Astrocyte (in vitro differentiated cells and primary cell): Measurements from ENCODE around the gene EPHB4. TPM values are rescaled to one million over a fixed set of nuclear protein-coding genes. Genes with fewer than 3 reads are reported as not detected.
"Not testable (repeated sequence)": the region's sequence is repeated elsewhere in the genome, so short reads cannot be mapped to it uniquely, and the experiment has no call there.

Experiments
- DNase-seq: peaks from one replicate; pipeline ENCODE4 v3.0.0-alpha.2; 2010; ENCODE audit warnings: low read depth
- FAIRE-seq: peaks from 2 replicates; lab custom pipeline; 2011; peaks lifted over from hg19 to GRCh38; lab: Jason Lieb, UNC
- H2AFZ ChIP-seq: 2 replicates; pipeline ENCODE4 v1.6.0; 2012; ENCODE audit warnings: low read depth, low read length, inconsistent platforms
- H3K27ac ChIP-seq: 2 replicates; pipeline ENCODE4 v1.5.1; 2011; ENCODE audit warnings: low read depth, low read length, inconsistent platforms
- H3K27me3 ChIP-seq: 2 replicates; pipeline ENCODE4 v1.6.0; 2011; ENCODE audit warnings: low read length, inconsistent platforms; ENCODE audit not compliant: insufficient read depth
- H3K36me3 ChIP-seq: 2 replicates; pipeline ENCODE4 v1.5.1; 2011; ENCODE audit warnings: low read length, inconsistent platforms; ENCODE audit not compliant: insufficient read depth
- H3K4me1 ChIP-seq: 2 replicates; pipeline ENCODE4 v1.5.1; 2011; ENCODE audit warnings: low read length, inconsistent platforms; ENCODE audit not compliant: insufficient read depth
- H3K4me2 ChIP-seq: 2 replicates; pipeline ENCODE4 v1.6.0; 2012; ENCODE audit warnings: low read length, inconsistent platforms
- H3K4me3 ChIP-seq: 2 replicates; pipeline ENCODE4 v1.5.1; 2011; ENCODE audit warnings: low read depth, mild to moderate bottlenecking, low read length, inconsistent platforms; ENCODE audit not compliant: insufficient read depth
- H3K79me2 ChIP-seq: 2 replicates; pipeline ENCODE4 v1.6.0; 2012; ENCODE audit warnings: mild to moderate bottlenecking, low read length, inconsistent platforms; ENCODE audit not compliant: insufficient read depth
- H3K9ac ChIP-seq: 2 replicates; pipeline ENCODE4 v1.6.0; 2012; ENCODE audit warnings: mild to moderate bottlenecking, low read length, inconsistent platforms
- H3K9me3 ChIP-seq: 2 replicates; pipeline ENCODE4 v1.5.1; 2012; ENCODE audit warnings: low read depth, mild to moderate bottlenecking, low read length, inconsistent platforms; ENCODE audit not compliant: insufficient read depth
- H4K20me1 ChIP-seq: 2 replicates; pipeline ENCODE4 v1.6.0; 2012; ENCODE audit warnings: low read length, inconsistent platforms; ENCODE audit not compliant: insufficient read depth
- H3K27ac Mint-ChIP-seq: one replicate; pipeline ENCODE4 v1.8.0; 2021; ENCODE audit warnings: mild to moderate bottlenecking, mixed read lengths; ENCODE audit not compliant: unreplicated experiment
- H3K27me3 Mint-ChIP-seq: one replicate; pipeline ENCODE4 v1.8.0; 2021; ENCODE audit warnings: low read depth, mixed read lengths; ENCODE audit not compliant: unreplicated experiment
- H3K36me3 Mint-ChIP-seq: one replicate; pipeline ENCODE4 v1.8.0; 2021; ENCODE audit warnings: low read depth, mixed read lengths; ENCODE audit not compliant: unreplicated experiment
- H3K4me1 Mint-ChIP-seq: one replicate; pipeline ENCODE4 v1.8.0; 2021; ENCODE audit warnings: low read depth, mixed read lengths; ENCODE audit not compliant: unreplicated experiment
- H3K4me3 Mint-ChIP-seq: one replicate; pipeline ENCODE4 v1.8.0; 2021; ENCODE audit warnings: mild to moderate bottlenecking, moderate library complexity, mixed read lengths; ENCODE audit not compliant: unreplicated experiment
- H3K9me3 Mint-ChIP-seq: one replicate; pipeline ENCODE4 v1.8.0; 2021; ENCODE audit warnings: mild to moderate bottlenecking, mixed read lengths; ENCODE audit not compliant: unreplicated experiment
- EZH2 ChIP-seq: IDR thresholded peaks from 2 replicates; pipeline ENCODE4 v1.6.1; 2012; ENCODE audit warnings: mild to moderate bottlenecking, low read length, inconsistent platforms; ENCODE audit not compliant: insufficient read depth
- total RNA-seq: library from RNA; stranded (reverse); gene quantifications from 2 replicates; pipeline ENCODE4 v1.2.1, GENCODE V29; 2021
- TF ChIP-seq, protein P1 (sequence below): IDR thresholded peaks from 2 replicates; pipeline ENCODE4 v1.5.1; 2011; ENCODE audit warnings: low read depth, mild to moderate bottlenecking, inconsistent platforms, low read length, moderate library complexity; ENCODE audit not compliant: insufficient read depth

The EPHB4 gene
- total RNA-seq, 1 donor from 2014 or later = 73.6 TPM

DNA sequence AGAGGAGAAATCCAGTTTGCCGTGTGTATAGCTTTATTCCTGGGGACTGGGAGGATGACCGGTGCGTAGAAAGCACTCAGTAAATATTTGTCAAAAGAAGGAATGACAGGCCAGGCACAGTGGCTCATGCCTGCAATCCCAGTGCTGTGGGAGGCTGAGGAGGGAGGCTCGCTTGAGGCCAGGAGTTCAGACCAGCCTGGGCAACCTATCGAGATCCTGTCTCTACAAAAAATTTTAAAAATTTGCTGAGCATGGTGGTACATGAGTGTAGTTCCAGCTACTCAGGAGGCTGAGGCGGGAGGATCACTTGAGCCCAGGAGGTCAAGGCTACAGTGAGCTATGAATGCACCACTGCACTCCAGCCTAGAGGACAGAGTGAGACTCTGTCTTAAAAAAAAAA is 15.8 kb downstream of the EPHB4 start:
- H3K36me3 ChIP-seq = peaks cover 38% of the 10 kb centered on the region
- peaks cover 31% of the 10 kb centered on the region for H3K36me3 Mint-ChIP-seq
- no peak overlapping the region for H3K4me3 ChIP-seq

DNA sequence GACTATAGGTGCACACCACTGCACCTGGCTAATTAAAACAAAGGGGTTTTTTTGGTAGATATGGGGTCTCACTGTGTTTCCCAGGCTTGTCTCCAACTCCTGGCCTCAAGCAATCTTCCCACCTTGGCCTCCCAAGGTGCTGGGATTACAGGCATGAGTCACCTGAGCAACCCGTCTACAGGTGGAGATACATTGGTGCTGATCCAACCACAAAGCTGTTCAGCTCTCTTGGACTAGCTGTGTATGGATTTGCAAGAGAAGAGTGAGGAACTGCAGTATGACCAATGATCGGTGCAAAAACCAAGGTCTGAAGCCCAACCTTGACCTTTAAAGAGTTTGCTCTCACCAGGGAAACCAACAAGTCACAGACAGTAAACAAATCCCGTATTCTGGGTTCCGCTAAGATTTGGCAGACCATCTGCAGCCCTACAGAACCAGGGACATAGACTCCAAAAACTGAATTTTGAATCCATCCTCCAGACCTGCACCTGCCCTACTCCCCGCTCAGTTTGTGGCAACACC is 18.9 kb downstream of the EPHB4 start:
- Mint-ChIP-seq H3K9me3 (no peaks in the 10 kb centered on the region), H3K27me3 (no peaks in the 10 kb centered on the region), H3K27ac (no peak overlapping the region), H3K4me1 (peaks cover 8% of the 10 kb centered on the region), H3K4me3 (no peak overlapping the region), H3K36me3 (peaks cover 40% of the 10 kb centered on the region)
- Histone ChIP-seq H3K4me1 (peaks cover 5% of the 10 kb centered on the region), H2AFZ (no peak overlapping the region), H4K20me1 (peaks cover 26% of the 10 kb centered on the region), H3K9me3 (no peaks in the 10 kb centered on the region), H3K79me2 (no peaks in the 10 kb centered on the region), H3K4me3 (no peak overlapping the region), H3K9ac (no peak overlapping the region), H3K36me3 (peaks cover 32% of the 10 kb centered on the region), H3K27me3 (no peaks in the 10 kb centered on the region), H3K27ac (no peak overlapping the region), H3K4me2 (no peak overlapping the region)
- TF ChIP-seq, protein P1, sequence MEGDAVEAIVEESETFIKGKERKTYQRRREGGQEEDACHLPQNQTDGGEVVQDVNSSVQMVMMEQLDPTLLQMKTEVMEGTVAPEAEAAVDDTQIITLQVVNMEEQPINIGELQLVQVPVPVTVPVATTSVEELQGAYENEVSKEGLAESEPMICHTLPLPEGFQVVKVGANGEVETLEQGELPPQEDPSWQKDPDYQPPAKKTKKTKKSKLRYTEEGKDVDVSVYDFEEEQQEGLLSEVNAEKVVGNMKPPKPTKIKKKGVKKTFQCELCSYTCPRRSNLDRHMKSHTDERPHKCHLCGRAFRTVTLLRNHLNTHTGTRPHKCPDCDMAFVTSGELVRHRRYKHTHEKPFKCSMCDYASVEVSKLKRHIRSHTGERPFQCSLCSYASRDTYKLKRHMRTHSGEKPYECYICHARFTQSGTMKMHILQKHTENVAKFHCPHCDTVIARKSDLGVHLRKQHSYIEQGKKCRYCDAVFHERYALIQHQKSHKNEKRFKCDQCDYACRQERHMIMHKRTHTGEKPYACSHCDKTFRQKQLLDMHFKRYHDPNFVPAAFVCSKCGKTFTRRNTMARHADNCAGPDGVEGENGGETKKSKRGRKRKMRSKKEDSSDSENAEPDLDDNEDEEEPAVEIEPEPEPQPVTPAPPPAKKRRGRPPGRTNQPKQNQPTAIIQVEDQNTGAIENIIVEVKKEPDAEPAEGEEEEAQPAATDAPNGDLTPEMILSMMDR = no peak
- no peak for TF ChIP-seq EZH2
- DNase-seq = no peak
- FAIRE-seq = no peak

More for the DNA sequence above, 15.8 kb downstream of the EPHB4 start:
- Histone ChIP-seq H4K20me1 (peaks cover 27% of the 10 kb centered on the region), H3K27me3 (no peaks in the 10 kb centered on the region), H2AFZ (no peak overlapping the region), H3K4me1 (no peaks in the 10 kb centered on the region), H3K9me3 (no peaks in the 10 kb centered on the region), H3K27ac (no peak overlapping the region), H3K9ac (no peak overlapping the region), H3K79me2 (no peaks in the 10 kb centered on the region), H3K4me2 (no peak overlapping the region)
- Mint-ChIP-seq H3K4me1 (no peaks in the 10 kb centered on the region), H3K9me3 (no peaks in the 10 kb centered on the region), H3K4me3 (no peak overlapping the region), H3K27me3 (no peaks in the 10 kb centered on the region), H3K27ac (no peak overlapping the region)
- TF ChIP-seq, protein P1 = no peak
- no peak for TF ChIP-seq EZH2
- DNase-seq (no peak), FAIRE-seq (no peak)

DNA sequence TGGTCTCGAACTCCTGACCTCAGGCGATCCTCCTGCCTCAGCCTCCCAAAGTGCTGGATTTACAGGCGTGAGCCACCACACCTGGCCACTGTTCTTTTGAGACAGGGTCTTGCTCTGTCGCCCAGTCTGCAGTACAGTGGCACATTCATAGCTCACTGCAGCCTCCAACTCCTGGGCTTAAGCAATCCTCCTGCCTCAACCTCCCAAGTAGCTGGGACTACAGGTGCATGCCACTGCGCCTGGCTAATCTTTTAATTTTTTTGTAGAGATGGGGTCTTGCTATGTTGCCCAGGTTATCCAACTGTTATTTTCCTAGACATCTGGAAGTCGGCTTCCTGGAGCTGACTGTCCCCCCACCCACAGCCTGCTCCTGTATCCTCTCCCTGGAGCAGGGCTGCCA is 20.4 kb downstream of the EPHB4 start:
- not testable (repeated sequence) for H3K9ac ChIP-seq, H3K27ac Mint-ChIP-seq, H3K9me3 ChIP-seq, H3K27ac ChIP-seq, H3K27me3 Mint-ChIP-seq, FAIRE-seq, H3K27me3 ChIP-seq, DNase-seq, H2AFZ ChIP-seq, H3K4me3 Mint-ChIP-seq, H3K4me2 ChIP-seq, H3K4me3 ChIP-seq, H3K79me2 ChIP-seq, H3K9me3 Mint-ChIP-seq
- Mint-ChIP-seq H3K36me3 (peaks cover 39% of the 10 kb centered on the region), H3K4me1 (peaks cover 17% of the 10 kb centered on the region)
- Histone ChIP-seq H4K20me1 (peaks cover 29% of the 10 kb centered on the region), H3K4me1 (peaks cover 19% of the 10 kb centered on the region), H3K36me3 (peaks cover 26% of the 10 kb centered on the region)
